ENCODE data around the gene MCTP1.

The MCTP1 gene

GRCh38 chr5:94702729-94703128 is 582.2 kb downstream of the MCTP1 start:
- Histone ChIP-seq H3K9me3 (ENCODE audit: control insufficient read depth, insufficient read depth, low read length) (no peaks in the 10 kb centered on the region), H3K4me2 (ENCODE audit: low read length) (no peak overlapping the region), H3K4me1 (ENCODE audit: control insufficient read depth, low read length) (no peaks in the 10 kb centered on the region), H3K27ac (ENCODE audit: low read depth, low read length) (no peak overlapping the region), H3K79me2 (ENCODE audit: control insufficient read depth, low read length) (no peaks in the 10 kb centered on the region), H3K4me3 (ENCODE audit: low read length) (no peak overlapping the region), H3K36me3 (ENCODE audit: control insufficient read depth, low read length) (no peaks in the 10 kb centered on the region), H3K9me2 (replicated peaks; ENCODE audit: control insufficient read depth, low read length) (no peaks in the 10 kb centered on the region), H3F3A (ENCODE audit: control insufficient read depth, insufficient read depth) (no peaks in the 10 kb centered on the region), H3K27me3 (ENCODE audit: control insufficient read depth, low read length) (no peaks in the 10 kb centered on the region), H4K20me1 (ENCODE audit: control insufficient read depth, insufficient read depth, low read depth, low read length) (no peaks in the 10 kb centered on the region)
- no peak for TF ChIP-seq CTCF (IDR thresholded peaks at IDR 0.05; ENCODE audit: low read depth, low read length, poor library complexity, severe bottlenecking)
- TF ChIP-seq EZH2phosphoT487 (IDR thresholded peaks at IDR 0.05; ENCODE audit: borderline replicate concordance, low read length): no peak

DNA sequence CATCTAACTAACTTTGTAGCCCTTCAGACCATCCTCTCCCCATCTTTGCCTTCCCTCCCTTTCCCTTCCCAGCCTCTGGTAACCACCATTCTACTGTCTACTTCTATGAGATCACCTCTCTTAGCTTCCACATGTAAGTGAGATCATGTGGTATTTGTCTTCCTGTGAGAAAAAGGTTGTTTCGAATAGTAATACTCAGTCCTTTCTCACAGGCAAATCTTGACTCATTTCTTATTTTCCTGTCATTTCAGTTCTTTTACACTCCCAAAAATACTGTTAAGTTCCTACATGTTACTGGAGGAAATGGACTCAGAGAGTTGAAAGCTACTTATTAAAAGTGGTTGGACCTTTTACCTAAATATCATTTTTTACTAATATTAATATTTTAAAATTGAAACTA is 584.3 kb downstream of the MCTP1 start:
- no peaks in the 10 kb centered on the region for H3K4me1 ChIP-seq (ENCODE audit: control insufficient read depth, low read length)
- H3K9me2 ChIP-seq (replicated peaks; ENCODE audit: control insufficient read depth, low read length): no peaks in the 10 kb centered on the region
- H3K9me3 ChIP-seq (ENCODE audit: control insufficient read depth, insufficient read depth, low read length): no peaks in the 10 kb centered on the region
- no peak overlapping the region for H3K27ac ChIP-seq (ENCODE audit: low read depth, low read length)
- H3K4me2 ChIP-seq (ENCODE audit: low read length): no peak overlapping the region
- TF ChIP-seq EZH2phosphoT487 (IDR thresholded peaks at IDR 0.05; ENCODE audit: borderline replicate concordance, low read length): no peak
- no peak for TF ChIP-seq CTCF (IDR thresholded peaks at IDR 0.05; ENCODE audit: low read depth, low read length, poor library complexity, severe bottlenecking)
- no peaks in the 10 kb centered on the region for H3K36me3 ChIP-seq (ENCODE audit: control insufficient read depth, low read length)
- H3F3A ChIP-seq (ENCODE audit: control insufficient read depth, insufficient read depth): no peaks in the 10 kb centered on the region
- no peaks in the 10 kb centered on the region for H3K79me2 ChIP-seq (ENCODE audit: control insufficient read depth, low read length)
- H4K20me1 ChIP-seq (ENCODE audit: control insufficient read depth, insufficient read depth, low read depth, low read length): no peaks in the 10 kb centered on the region
- no peak overlapping the region for H3K4me3 ChIP-seq (ENCODE audit: low read length)
- no peaks in the 10 kb centered on the region for H3K27me3 ChIP-seq (ENCODE audit: control insufficient read depth, low read length)

GRCh38 chr5:94699562-94699961 is 585.3 kb downstream of the MCTP1 start:
- H4K20me1 ChIP-seq (ENCODE audit: control insufficient read depth, insufficient read depth, low read depth, low read length): no peaks in the 10 kb centered on the region
- no peaks in the 10 kb centered on the region for H3K79me2 ChIP-seq (ENCODE audit: control insufficient read depth, low read length)
- no peaks in the 10 kb centered on the region for H3K9me2 ChIP-seq (replicated peaks; ENCODE audit: control insufficient read depth, low read length)
- no peak for TF ChIP-seq CTCF (IDR thresholded peaks at IDR 0.05; ENCODE audit: low read depth, low read length, poor library complexity, severe bottlenecking)
- TF ChIP-seq EZH2phosphoT487 (IDR thresholded peaks at IDR 0.05; ENCODE audit: borderline replicate concordance, low read length): no peak
- H3K9me3 ChIP-seq (ENCODE audit: control insufficient read depth, insufficient read depth, low read length): no peaks in the 10 kb centered on the region
- no peaks in the 10 kb centered on the region for H3F3A ChIP-seq (ENCODE audit: control insufficient read depth, insufficient read depth)
- H3K4me1 ChIP-seq (ENCODE audit: control insufficient read depth, low read length): no peaks in the 10 kb centered on the region
- no peak overlapping the region for H3K4me3 ChIP-seq (ENCODE audit: low read length)
- H3K36me3 ChIP-seq (ENCODE audit: control insufficient read depth, low read length): peaks cover 7% of the 10 kb centered on the region
- no peaks in the 10 kb centered on the region for H3K27me3 ChIP-seq (ENCODE audit: control insufficient read depth, low read length)
- no peak overlapping the region for H3K4me2 ChIP-seq (ENCODE audit: low read length)
- no peak overlapping the region for H3K27ac ChIP-seq (ENCODE audit: low read depth, low read length)

DNA sequence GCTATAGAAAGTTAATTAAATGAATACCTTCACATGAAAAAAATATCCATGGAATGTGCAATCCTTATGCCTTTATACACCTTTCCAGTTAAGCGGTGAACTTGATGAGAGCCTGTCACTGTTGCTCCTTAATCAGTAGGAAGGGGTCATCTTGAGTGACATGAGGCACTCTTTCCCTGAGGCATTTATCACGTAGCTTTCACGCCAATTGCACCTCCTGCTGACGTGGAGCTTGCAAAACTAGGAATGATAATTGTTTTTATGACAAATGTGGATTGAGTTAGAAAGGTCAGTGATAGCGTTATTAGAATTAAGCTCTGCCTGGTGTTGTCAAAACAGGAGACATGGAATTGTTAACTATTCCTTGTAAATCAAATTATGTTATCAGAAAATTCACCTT is 586.7 kb downstream of the MCTP1 start:
- no peaks in the 10 kb centered on the region for H3K9me3 ChIP-seq (ENCODE audit: control insufficient read depth, insufficient read depth, low read length)
- H3K79me2 ChIP-seq (ENCODE audit: control insufficient read depth, low read length): no peaks in the 10 kb centered on the region
- TF ChIP-seq CTCF (IDR thresholded peaks at IDR 0.05; ENCODE audit: low read depth, low read length, poor library complexity, severe bottlenecking) (no peak), EZH2phosphoT487 (IDR thresholded peaks at IDR 0.05; ENCODE audit: borderline replicate concordance, low read length) (no peak)
- no peaks in the 10 kb centered on the region for H3F3A ChIP-seq (ENCODE audit: control insufficient read depth, insufficient read depth)
- no peak overlapping the region for H3K4me3 ChIP-seq (ENCODE audit: low read length)
- no peaks in the 10 kb centered on the region for H3K27me3 ChIP-seq (ENCODE audit: control insufficient read depth, low read length)
- H3K4me2 ChIP-seq (ENCODE audit: low read length): no peak overlapping the region
- H3K27ac ChIP-seq (ENCODE audit: low read depth, low read length): no peak overlapping the region
- H3K9me2 ChIP-seq (replicated peaks; ENCODE audit: control insufficient read depth, low read length): no peaks in the 10 kb centered on the region
- H3K36me3 ChIP-seq (ENCODE audit: control insufficient read depth, low read length): peaks cover 17% of the 10 kb centered on the region
- no peaks in the 10 kb centered on the region for H4K20me1 ChIP-seq (ENCODE audit: control insufficient read depth, insufficient read depth, low read depth, low read length)
- no peaks in the 10 kb centered on the region for H3K4me1 ChIP-seq (ENCODE audit: control insufficient read depth, low read length)
